ENCODE data around the gene C1orf56.
A peak's percentile ranks its signal among the peaks of the same experiment; 100 is the strongest.

Gene C1orf56

GRCh38 chr1:151050051-151050688 lies 2.6 kb downstream of the C1orf56 start:
- H3K4me1 ChIP-seq (ENCODE audit: control insufficient read depth, insufficient read depth, low read length), result no peaks in the 10 kb centered on the region; the same call in 1 of the 2 replicates
- H3K4me3 ChIP-seq (ENCODE audit: low read depth, low read length), result no peak overlapping the region
- no peak overlapping the region for H3K27ac ChIP-seq (ENCODE audit: low read depth, low read length)
- no peaks in the 10 kb centered on the region for H3K9me3 ChIP-seq (ENCODE audit: control insufficient read depth, insufficient read depth, low read length)
- H3K9ac ChIP-seq (ENCODE audit: low read depth, low read length), result no peak overlapping the region
- H3K27me3 ChIP-seq (ENCODE audit: control insufficient read depth, insufficient read depth, low read length), result no peaks in the 10 kb centered on the region
- H3K36me3 ChIP-seq (ENCODE audit: control insufficient read depth, insufficient read depth, low read length), result peaks cover 51% of the 10 kb centered on the region

- H3K9ac ChIP-seq (ENCODE audit: low read depth, low read length), result no peak overlapping the region
Observed at GRCh38 chr1:151051356-151052009, 3.9 kb downstream of the C1orf56 start.

GRCh38 chr1:151054971-151055547 lies 7.5 kb downstream of the C1orf56 start:
- H3K9ac ChIP-seq (ENCODE audit: low read depth, low read length), result no peak overlapping the region
- H3K36me3 ChIP-seq (ENCODE audit: control insufficient read depth, insufficient read depth, low read length), result peaks cover 68% of the 10 kb centered on the region
- no peak overlapping the region for H3K27ac ChIP-seq (ENCODE audit: low read depth, low read length)
- H3K4me3 ChIP-seq (ENCODE audit: low read depth, low read length), result no peak overlapping the region
- peaks cover 13% of the 10 kb centered on the region for H3K4me1 ChIP-seq (ENCODE audit: control insufficient read depth, insufficient read depth, low read length)
- no peaks in the 10 kb centered on the region for H3K9me3 ChIP-seq (ENCODE audit: control insufficient read depth, insufficient read depth, low read length)
- H3K27me3 ChIP-seq (ENCODE audit: control insufficient read depth, insufficient read depth, low read length), result no peaks in the 10 kb centered on the region

More at GRCh38 chr1:151051356-151052009, 3.9 kb downstream of the C1orf56 start:
- Histone ChIP-seq H3K9me3 (ENCODE audit: control insufficient read depth, insufficient read depth, low read length) (no peaks in the 10 kb centered on the region), H3K4me1 (ENCODE audit: control insufficient read depth, insufficient read depth, low read length) (peaks cover 1% of the 10 kb centered on the region; the same call in 1 of the 2 replicates), H3K27ac (ENCODE audit: low read depth, low read length) (no peak overlapping the region), H3K4me3 (ENCODE audit: low read depth, low read length) (no peak overlapping the region), H3K36me3 (ENCODE audit: control insufficient read depth, insufficient read depth, low read length) (peaks cover 64% of the 10 kb centered on the region), H3K27me3 (ENCODE audit: control insufficient read depth, insufficient read depth, low read length) (no peaks in the 10 kb centered on the region)

- Histone ChIP-seq H3K27ac (ENCODE audit: low read depth, low read length) (no peak overlapping the region), H3K27me3 (ENCODE audit: control insufficient read depth, insufficient read depth, low read length) (no peaks in the 10 kb centered on the region), H3K9ac (ENCODE audit: low read depth, low read length) (no peak overlapping the region), H3K4me3 (ENCODE audit: low read depth, low read length) (no peak overlapping the region), H3K9me3 (ENCODE audit: control insufficient read depth, insufficient read depth, low read length) (no peaks in the 10 kb centered on the region), H3K36me3 (ENCODE audit: control insufficient read depth, insufficient read depth, low read length) (peaks cover 62% of the 10 kb centered on the region), H3K4me1 (ENCODE audit: control insufficient read depth, insufficient read depth, low read length) (peaks cover 13% of the 10 kb centered on the region)
Observed at GRCh38 chr1:151055581-151055980, 8.0 kb downstream of the C1orf56 start.

- peaks cover 57% of the 10 kb centered on the region for H3K36me3 ChIP-seq (ENCODE audit: control insufficient read depth, insufficient read depth, low read length)
- H3K9ac ChIP-seq (ENCODE audit: low read depth, low read length), result no peak overlapping the region; the same call in 1 of the 2 replicates
- H3K27me3 ChIP-seq (ENCODE audit: control insufficient read depth, insufficient read depth, low read length), result no peaks in the 10 kb centered on the region
- peaks cover 13% of the 10 kb centered on the region for H3K4me1 ChIP-seq (ENCODE audit: control insufficient read depth, insufficient read depth, low read length)
- no peak overlapping the region for H3K27ac ChIP-seq (ENCODE audit: low read depth, low read length)
- no peak overlapping the region for H3K4me3 ChIP-seq (ENCODE audit: low read depth, low read length)
- H3K9me3 ChIP-seq (ENCODE audit: control insufficient read depth, insufficient read depth, low read length), result no peaks in the 10 kb centered on the region
Observed at GRCh38 chr1:151056149-151056548, 8.6 kb downstream of the C1orf56 start.

- peaks cover 37% of the 10 kb centered on the region for H3K36me3 ChIP-seq (ENCODE audit: control insufficient read depth, insufficient read depth, low read length)
- no peaks in the 10 kb centered on the region for H3K9me3 ChIP-seq (ENCODE audit: control insufficient read depth, insufficient read depth, low read length)
- H3K4me3 ChIP-seq (ENCODE audit: low read depth, low read length), result peak overlapping the region; percentile 93
- no peaks in the 10 kb centered on the region for H3K27me3 ChIP-seq (ENCODE audit: control insufficient read depth, insufficient read depth, low read length)
- H3K4me1 ChIP-seq (ENCODE audit: control insufficient read depth, insufficient read depth, low read length), result peaks cover 27% of the 10 kb centered on the region
- H3K27ac ChIP-seq (ENCODE audit: low read depth, low read length), result peak overlapping the region; percentile 92
- H3K9ac ChIP-seq (ENCODE audit: low read depth, low read length), result peak overlapping the region; percentile 84
Observed at GRCh38 chr1:151058692-151059091, 11.1 kb downstream of the C1orf56 start.

GRCh38 chr1:151059109-151060006 lies 11.8 kb downstream of the C1orf56 start, which contains the start of gene CDC42SE1:
TSS of gene CDC42SE1 (minus strand) at chr1:151059622. CDS start at chr1:151055730, 3,892 bp downstream.
- Histone ChIP-seq H3K36me3 (ENCODE audit: control insufficient read depth, insufficient read depth, low read length) (peaks cover 30% of the 10 kb centered on the region), H3K27me3 (ENCODE audit: control insufficient read depth, insufficient read depth, low read length) (no peaks in the 10 kb centered on the region), H3K9me3 (ENCODE audit: control insufficient read depth, insufficient read depth, low read length) (no peaks in the 10 kb centered on the region), H3K4me1 (ENCODE audit: control insufficient read depth, insufficient read depth, low read length) (peaks cover 28% of the 10 kb centered on the region), H3K27ac (ENCODE audit: low read depth, low read length) (peak within 1 kb of the TSS; percentile 92), H3K9ac (ENCODE audit: low read depth, low read length) (peak within 1 kb of the TSS; percentile 84), H3K4me3 (ENCODE audit: low read depth, low read length) (peak within 1 kb of the TSS; percentile 93)

GRCh38 chr1:151060007-151060656 lies 12.6 kb downstream of the C1orf56 start, which contains the start of gene MLLT11:
TSS of gene MLLT11 (plus strand) at chr1:151060397. CDS start at chr1:151067225, 6,828 bp downstream.
- H3K9me3 ChIP-seq (ENCODE audit: control insufficient read depth, insufficient read depth, low read length), result no peaks in the 10 kb centered on the region
- H3K36me3 ChIP-seq (ENCODE audit: control insufficient read depth, insufficient read depth, low read length), result peaks cover 22% of the 10 kb centered on the region
- H3K4me3 ChIP-seq (ENCODE audit: low read depth, low read length), result peak within 1 kb of the TSS; percentile 93
- no peaks in the 10 kb centered on the region for H3K27me3 ChIP-seq (ENCODE audit: control insufficient read depth, insufficient read depth, low read length)
- H3K9ac ChIP-seq (ENCODE audit: low read depth, low read length), result peak within 1 kb of the TSS; percentile 84
- H3K4me1 ChIP-seq (ENCODE audit: control insufficient read depth, insufficient read depth, low read length), result peaks cover 31% of the 10 kb centered on the region
- H3K27ac ChIP-seq (ENCODE audit: low read depth, low read length), result peak within 1 kb of the TSS; percentile 92

GRCh38 chr1:151060657-151061421 lies 13.3 kb downstream of the C1orf56 start:
- H3K27me3 ChIP-seq (ENCODE audit: control insufficient read depth, insufficient read depth, low read length), result no peaks in the 10 kb centered on the region
- H3K4me1 ChIP-seq (ENCODE audit: control insufficient read depth, insufficient read depth, low read length), result peaks cover 31% of the 10 kb centered on the region
- peak overlapping the region; percentile 92 for H3K27ac ChIP-seq (ENCODE audit: low read depth, low read length)
- H3K4me3 ChIP-seq (ENCODE audit: low read depth, low read length), result peak overlapping the region; percentile 93
- H3K9me3 ChIP-seq (ENCODE audit: control insufficient read depth, insufficient read depth, low read length), result no peaks in the 10 kb centered on the region
- peak overlapping the region; percentile 84 for H3K9ac ChIP-seq (ENCODE audit: low read depth, low read length)
- peaks cover 17% of the 10 kb centered on the region for H3K36me3 ChIP-seq (ENCODE audit: control insufficient read depth, insufficient read depth, low read length)

Data from HUES48 (cell line).